ENCODE measurements around the gene NEURL1B. TPM values are rescaled to one million over a fixed set of nuclear protein-coding genes. Genes with fewer than 3 reads are reported as not detected.
A peak's percentile ranks its signal among the peaks of the same experiment; 100 is the strongest.

Gene NEURL1B
- total and polyA plus RNA-seq, 11 donors: 11.8 to 47.1 (median 25.8) TPM

DNA sequence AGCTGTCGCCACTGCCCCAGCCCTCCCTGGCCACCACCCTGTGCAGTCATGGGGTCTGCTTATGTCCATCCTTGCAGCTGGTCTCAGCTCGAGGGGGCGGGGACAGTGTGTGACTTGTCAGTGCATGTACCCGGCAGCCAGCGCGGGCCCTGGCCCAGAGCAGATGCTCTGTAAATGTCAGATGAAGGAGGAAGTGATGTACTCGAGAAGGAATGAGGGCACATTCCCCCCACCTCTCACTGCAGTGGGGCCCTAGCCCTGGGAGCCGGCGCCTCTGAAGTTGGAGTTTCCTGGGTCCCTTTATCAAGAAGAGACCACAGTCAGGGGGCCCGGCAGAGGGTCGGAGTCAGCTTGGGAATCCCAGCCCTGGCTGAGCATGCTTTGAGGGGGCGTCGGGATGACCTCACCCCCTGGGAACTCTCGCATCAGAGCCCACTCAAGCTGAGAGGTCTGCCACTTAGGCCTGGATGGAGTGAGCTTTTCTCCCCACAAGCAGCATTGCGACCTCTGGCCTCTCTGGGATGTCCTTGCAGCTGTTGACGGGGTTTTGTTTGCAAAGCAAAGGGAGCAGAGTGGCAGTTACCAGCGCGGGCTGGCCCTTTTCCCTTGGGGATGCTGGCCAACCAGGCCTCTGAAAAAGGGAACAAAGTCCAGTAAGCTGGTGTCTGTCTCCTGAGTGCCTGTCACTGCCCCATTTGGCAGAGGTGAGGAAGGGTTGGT, 19.0 kb downstream of the NEURL1B start:
- Histone ChIP-seq H3K27me3 (no peaks in the 10 kb centered on the region), H3K9me3 (peaks cover 0 to 12% (median 5%) of the 10 kb centered on the region in 12 donors), H3K4me3 (peak overlapping the region in 4 of 12 donors; percentile 0 to 27 (median 12)), H3K36me3 (peaks cover 0 to 34% (median 4%) of the 10 kb centered on the region in 9 donors), H3K4me1 (peaks cover 19 to 93% (median 76%) of the 10 kb centered on the region in 12 donors), H3K27ac (peak overlapping the region; percentile 75 to 98 (median 89))
- intact Hi-C loops (cut with DNase I): loop anchor here in 5 of 10 donors (2.0 to 5.0 kb wide), 4 partner anchors 19 to 37 kb away; partner anchors contain the start of gene NEURL1B (in 1 of the 5)
- TF ChIP-seq POLR2A (IDR thresholded peaks at IDR 0.05) (no peak), CTCF (IDR thresholded peaks at IDR 0.05) (peak in 2 of 12 donors; percentile 22 to 33)
- 3 to 27% (median 11%) methylated on average over 11 to 18 of the region's 18 CpGs for WGBS, 4 donors
- DNase-seq (peak; percentile 90 to 98 (median 94)), ATAC-seq (peak; percentile 91 to 93 (median 92))

DNA sequence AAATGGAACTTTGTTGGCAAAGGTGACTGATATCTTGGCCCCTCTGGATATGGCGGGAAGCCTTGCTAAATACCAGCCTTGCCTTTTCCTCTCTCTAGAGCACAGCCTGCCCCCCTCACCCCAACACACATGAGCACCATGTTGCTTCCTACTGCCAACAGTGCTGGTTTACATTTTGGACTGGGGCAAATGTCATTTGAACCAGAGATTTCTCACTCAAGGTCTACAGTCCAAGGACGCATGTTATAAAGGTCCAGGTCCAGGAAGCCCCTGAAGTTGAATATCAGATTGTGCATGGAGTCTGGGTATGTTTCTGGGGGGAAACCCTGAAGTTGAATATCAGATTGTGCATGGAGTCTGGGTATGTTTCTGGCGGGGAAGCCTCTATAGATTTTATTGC, 19.9 kb downstream of the NEURL1B start:
- DNase-seq (no peak), ATAC-seq (no peak)
- Histone ChIP-seq H3K4me1 (peaks cover 19 to 97% (median 84%) of the 10 kb centered on the region in 12 donors), H3K4me3 (no peak overlapping the region), H3K27ac (peak overlapping the region; percentile 75 to 98 (median 89)), H3K9me3 (peaks cover 0 to 3% (median under 1%) of the 10 kb centered on the region in 12 donors), H3K36me3 (peaks cover 0 to 25% (median 4%) of the 10 kb centered on the region in 9 donors), H3K27me3 (no peaks in the 10 kb centered on the region)
- intact Hi-C loops (cut with DNase I): loop anchor here in 3 of 10 donors (2.0 to 5.0 kb wide), 2 partner anchors 34 to 36 kb away; no protein-coding TSS in a partner anchor
- 82 to 94% (median 83%) methylated on average over 3 of the region's 3 CpGs for WGBS, 4 donors
- no peak for TF ChIP-seq POLR2A (IDR thresholded peaks at IDR 0.05)

GRCh38 chr5:172661526-172661925, 20.5 kb downstream of the NEURL1B start:
- DNase-seq: no peak
- Histone ChIP-seq H3K9me3 (no peaks in the 10 kb centered on the region), H3K4me3 (no peak overlapping the region), H3K27ac (peak overlapping the region; percentile 34 to 98 (median 89)), H3K27me3 (no peaks in the 10 kb centered on the region), H3K36me3 (peaks cover 0 to 23% (median 4%) of the 10 kb centered on the region in 9 donors), H3K4me1 (peaks cover 19 to 99% (median 85%) of the 10 kb centered on the region in 12 donors)
- intact Hi-C loops (cut with DNase I): loop anchor here in 3 of 10 donors (2.0 to 5.0 kb wide), 2 partner anchors 33 to 36 kb away; no protein-coding TSS in a partner anchor
- no peak for ATAC-seq
- TF ChIP-seq CTCF (IDR thresholded peaks at IDR 0.05): no peak
- TF ChIP-seq POLR2A (IDR thresholded peaks at IDR 0.05): no peak
- 43 to 62% (median 49%) methylated on average over 9 of the region's 9 CpGs for WGBS, 4 donors

- Histone ChIP-seq H3K27me3 (no peaks in the 10 kb centered on the region), H3K4me1 (peaks cover 17 to 99% (median 85%) of the 10 kb centered on the region in 12 donors), H3K36me3 (peaks cover 0 to 23% (median 4%) of the 10 kb centered on the region in 9 donors), H3K9me3 (no peaks in the 10 kb centered on the region), H3K27ac (peak overlapping the region in 11 of 12 donors; percentile 2 to 93 (median 87)), H3K4me3 (no peak overlapping the region)
- no peak for TF ChIP-seq POLR2A (IDR thresholded peaks at IDR 0.05)
- no peak for TF ChIP-seq CTCF (IDR thresholded peaks at IDR 0.05)
- DNase-seq (no peak), ATAC-seq (no peak)
- intact Hi-C loops (cut with DNase I): loop anchor here in 2 of 10 donors (5.0 kb wide), 1 partner anchor 35 kb away; no protein-coding TSS in a partner anchor
- WGBS, 4 donors: 28 to 65% (median 31%) methylated on average over 2 of the region's 2 CpGs
Measured at GRCh38 chr5:172662596-172662995, 21.5 kb downstream of the NEURL1B start.

All from heart left ventricle (tissue), 16 donors.